ENCODE data around the gene ALLC.

DNA sequence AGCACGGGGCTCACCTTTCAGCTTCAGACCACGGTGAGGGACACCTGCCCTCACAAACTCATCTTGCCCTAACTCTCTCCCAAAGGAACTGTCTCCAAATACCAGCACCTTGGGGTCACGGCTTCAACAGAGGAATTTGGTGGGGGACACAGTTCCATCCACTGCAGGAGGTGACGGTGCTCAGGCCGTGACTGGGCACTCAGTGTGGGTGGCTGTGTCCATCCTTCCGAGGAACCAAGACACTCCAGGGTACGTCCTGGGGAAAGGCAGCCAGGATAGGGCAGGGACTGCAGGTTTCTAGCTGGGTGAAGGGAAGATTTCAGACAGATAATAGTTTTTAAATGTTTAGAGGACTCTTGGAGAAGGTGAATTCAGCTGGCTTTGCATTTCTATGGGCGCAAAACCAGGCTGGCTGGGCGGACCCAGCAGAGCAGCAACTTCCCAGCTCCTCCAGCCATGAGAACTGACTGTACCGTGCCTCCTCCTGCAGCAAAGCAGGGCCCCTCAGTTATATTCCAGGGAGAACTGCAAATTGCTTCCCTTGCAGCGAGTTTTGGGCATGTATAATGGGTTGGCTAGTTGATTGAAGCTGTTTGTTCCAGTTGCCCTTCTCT, 23.9 kb upstream of the ALLC start:
- TF ChIP-seq, protein P1, sequence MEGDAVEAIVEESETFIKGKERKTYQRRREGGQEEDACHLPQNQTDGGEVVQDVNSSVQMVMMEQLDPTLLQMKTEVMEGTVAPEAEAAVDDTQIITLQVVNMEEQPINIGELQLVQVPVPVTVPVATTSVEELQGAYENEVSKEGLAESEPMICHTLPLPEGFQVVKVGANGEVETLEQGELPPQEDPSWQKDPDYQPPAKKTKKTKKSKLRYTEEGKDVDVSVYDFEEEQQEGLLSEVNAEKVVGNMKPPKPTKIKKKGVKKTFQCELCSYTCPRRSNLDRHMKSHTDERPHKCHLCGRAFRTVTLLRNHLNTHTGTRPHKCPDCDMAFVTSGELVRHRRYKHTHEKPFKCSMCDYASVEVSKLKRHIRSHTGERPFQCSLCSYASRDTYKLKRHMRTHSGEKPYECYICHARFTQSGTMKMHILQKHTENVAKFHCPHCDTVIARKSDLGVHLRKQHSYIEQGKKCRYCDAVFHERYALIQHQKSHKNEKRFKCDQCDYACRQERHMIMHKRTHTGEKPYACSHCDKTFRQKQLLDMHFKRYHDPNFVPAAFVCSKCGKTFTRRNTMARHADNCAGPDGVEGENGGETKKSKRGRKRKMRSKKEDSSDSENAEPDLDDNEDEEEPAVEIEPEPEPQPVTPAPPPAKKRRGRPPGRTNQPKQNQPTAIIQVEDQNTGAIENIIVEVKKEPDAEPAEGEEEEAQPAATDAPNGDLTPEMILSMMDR (IDR thresholded peaks at IDR 0.05): no peak
- TF ChIP-seq POLR2AphosphoS5 (IDR thresholded peaks at IDR 0.05): no peak

Measured in prostate gland (tissue), 2 donors.